SKM-1 (cell line): ENCODE measurements around the gene GATB.
"Not testable (repeated sequence)": the region's sequence is repeated elsewhere in the genome, so short reads cannot be mapped to it uniquely, and the experiment has no call there.

ENCODE experiments used
- DNase-seq: peaks from one replicate; lab custom pipeline; 2025; ENCODE audit not compliant: unreplicated experiment; lab: John Stamatoyannopoulos, UW

Gene GATB

GRCh38 chr4:151736361-151736760 is 24.4 kb downstream of the GATB start:
- no peak for DNase-seq

GRCh38 chr4:151731670-151732069 is 29.1 kb downstream of the GATB start:
- not testable (repeated sequence) for DNase-seq

GRCh38 chr4:151729731-151730559 is 30.9 kb downstream of the GATB start:
- no peak for DNase-seq

GRCh38 chr4:151728679-151729078 is 32.1 kb downstream of the GATB start:
- DNase-seq = no peak

- DNase-seq = no peak
Observed at GRCh38 chr4:151728006-151728405, 32.8 kb downstream of the GATB start.

- DNase-seq = no peak
Observed at GRCh38 chr4:151727365-151727764, 33.4 kb downstream of the GATB start.

- no peak for DNase-seq
Observed at GRCh38 chr4:151725087-151725486, 35.7 kb downstream of the GATB start.

- DNase-seq = no peak
Observed at GRCh38 chr4:151721916-151722315, 38.9 kb downstream of the GATB start.

GRCh38 chr4:151721466-151721865 is 39.3 kb downstream of the GATB start:
- DNase-seq = no peak

- no peak for DNase-seq
Observed at GRCh38 chr4:151719956-151720334, 40.9 kb downstream of the GATB start.

GRCh38 chr4:151718984-151719955 is 41.5 kb downstream of the GATB start:
- DNase-seq = no peak

GRCh38 chr4:151717909-151718628 is 42.7 kb downstream of the GATB start:
- no peak for DNase-seq

- DNase-seq = no peak
Observed at GRCh38 chr4:151717314-151717713, 43.5 kb downstream of the GATB start.

- no peak for DNase-seq
Observed at GRCh38 chr4:151716324-151716723, 44.5 kb downstream of the GATB start.

GRCh38 chr4:151715881-151716280 is 44.9 kb downstream of the GATB start:
- DNase-seq = no peak

- no peak for DNase-seq
Observed at GRCh38 chr4:151712777-151713176, 48.0 kb downstream of the GATB start.

- no peak for DNase-seq
Observed at GRCh38 chr4:151711646-151712045, 49.2 kb downstream of the GATB start.

- no peak for DNase-seq
Observed at GRCh38 chr4:151709587-151709986, 51.2 kb downstream of the GATB start.

- DNase-seq = no peak
Observed at GRCh38 chr4:151709071-151709470, 51.7 kb downstream of the GATB start.

GRCh38 chr4:151708100-151708499 is 52.7 kb downstream of the GATB start:
- no peak for DNase-seq

- DNase-seq = no peak
Observed at GRCh38 chr4:151703401-151703800, 57.4 kb downstream of the GATB start.
